Activated CD4-positive, CD25-positive, alpha-beta regulatory T cell treated with anti-CD3 and anti-CD28 coated beads, Interleukin-2, amount 50 U/mL, for 16 hours (primary cell): ENCODE data around the gene ABCC6.
"Not testable (repeated sequence)": the region's sequence is repeated elsewhere in the genome, so short reads cannot be mapped to it uniquely, and the experiment has no call there.

ENCODE experiments used
- DNase-seq: peaks from one replicate; pipeline ENCODE4 v3.0.0-alpha.2; 2020; ENCODE audit warnings: low read depth, low spot score

The ABCC6 gene

DNA sequence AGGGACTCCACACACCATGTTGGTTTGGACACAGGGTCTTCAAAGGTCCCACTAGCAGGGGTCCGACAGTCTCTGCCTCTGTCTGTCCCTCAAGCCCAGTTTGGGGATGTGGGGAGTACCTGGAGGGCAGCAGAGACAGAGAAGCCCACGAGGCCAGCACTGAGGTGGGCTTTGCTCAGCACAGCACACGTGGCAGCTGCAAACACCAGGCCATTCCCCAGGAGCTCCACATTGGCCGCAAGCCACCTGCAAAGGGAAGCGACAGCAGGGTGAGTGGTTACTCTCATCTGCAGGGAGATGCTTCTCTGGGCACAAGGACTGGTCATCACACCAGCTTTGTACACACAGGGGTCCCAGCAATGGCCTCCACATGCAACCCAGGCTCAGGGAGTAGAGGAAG lies 62.0 kb downstream of the ABCC6 start:
- no peak for DNase-seq

DNA sequence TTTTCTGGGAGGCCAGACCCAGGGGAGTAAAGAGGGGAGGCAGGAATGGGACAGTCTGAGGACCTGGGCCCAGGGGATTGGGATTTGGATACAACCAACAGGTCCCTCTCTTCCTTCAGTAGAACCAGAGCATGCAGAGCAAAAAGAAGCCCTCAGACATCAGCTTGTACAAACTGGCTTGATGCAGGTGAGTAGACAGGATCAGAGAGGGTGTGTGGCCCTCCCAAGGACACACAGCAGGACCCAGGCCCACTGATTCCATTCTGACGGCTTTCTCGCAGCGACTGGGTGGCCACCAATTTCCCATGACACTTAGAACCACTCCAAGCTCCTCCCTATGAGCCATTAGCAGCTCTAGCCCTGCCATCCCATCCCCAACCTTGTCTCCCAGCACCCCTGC lies 63.6 kb downstream of the ABCC6 start:
- no peak for DNase-seq

DNA sequence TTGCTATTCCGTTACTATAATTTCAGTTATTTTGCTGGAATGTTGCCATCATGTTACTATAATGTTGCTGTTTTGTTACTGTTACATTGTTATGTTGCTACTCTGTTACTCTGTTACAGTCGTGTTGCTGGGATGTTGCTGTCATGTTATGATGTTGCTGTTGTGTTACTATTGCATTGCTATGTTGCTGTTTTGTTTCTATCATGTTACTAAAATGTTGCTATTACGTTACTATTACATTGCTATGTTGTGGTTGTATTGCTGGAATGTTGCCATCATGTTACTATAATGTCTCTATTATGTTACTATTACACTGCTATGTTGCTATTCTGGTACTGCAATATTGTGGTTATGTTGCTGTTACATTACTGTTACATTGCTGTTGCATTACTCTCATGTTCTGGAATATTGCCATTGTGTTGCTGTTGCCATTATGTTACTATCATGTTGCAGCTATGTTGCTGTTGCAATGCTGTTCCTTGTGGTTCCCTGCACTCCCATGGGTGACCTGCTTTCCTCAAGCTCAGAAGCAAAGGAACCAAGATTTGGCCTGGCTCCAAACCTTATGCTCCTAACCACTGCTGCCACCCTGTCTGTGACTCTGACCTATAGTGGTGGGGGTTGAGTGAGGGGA lies 64.4 kb downstream of the ABCC6 start:
- no peak for DNase-seq

DNA sequence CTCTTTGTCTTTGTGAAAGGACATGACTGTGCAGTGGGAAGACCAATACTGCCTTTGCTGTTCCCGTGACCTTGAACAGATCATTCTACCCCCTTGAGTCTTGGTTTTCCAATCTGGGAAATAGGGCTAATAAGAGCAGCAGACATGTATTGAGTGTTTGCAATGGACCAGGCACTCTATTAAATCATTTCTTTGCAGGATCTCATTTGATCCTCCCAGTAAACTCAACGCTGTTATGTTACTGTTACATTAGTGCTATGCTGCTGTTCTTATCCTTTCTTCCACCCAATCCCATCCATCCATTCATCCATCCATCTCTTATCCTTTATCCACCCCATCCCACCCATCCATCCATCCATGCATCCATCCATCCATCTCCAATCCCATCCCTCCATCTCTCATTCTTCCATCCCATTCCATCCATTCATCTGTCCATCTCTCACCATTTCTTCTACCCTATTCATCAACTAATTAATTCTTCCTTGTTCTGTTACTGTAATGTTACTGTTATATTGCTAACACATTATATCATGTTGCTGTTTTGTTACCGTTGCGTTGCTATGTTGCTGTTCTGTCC lies 65.1 kb downstream of the ABCC6 start:
- no peak for DNase-seq

GRCh38 chr16:16157166-16157565 lies 66.1 kb downstream of the ABCC6 start:
- DNase-seq: no peak

GRCh38 chr16:16155234-16155633 lies 68.1 kb downstream of the ABCC6 start:
- no peak for DNase-seq

DNA sequence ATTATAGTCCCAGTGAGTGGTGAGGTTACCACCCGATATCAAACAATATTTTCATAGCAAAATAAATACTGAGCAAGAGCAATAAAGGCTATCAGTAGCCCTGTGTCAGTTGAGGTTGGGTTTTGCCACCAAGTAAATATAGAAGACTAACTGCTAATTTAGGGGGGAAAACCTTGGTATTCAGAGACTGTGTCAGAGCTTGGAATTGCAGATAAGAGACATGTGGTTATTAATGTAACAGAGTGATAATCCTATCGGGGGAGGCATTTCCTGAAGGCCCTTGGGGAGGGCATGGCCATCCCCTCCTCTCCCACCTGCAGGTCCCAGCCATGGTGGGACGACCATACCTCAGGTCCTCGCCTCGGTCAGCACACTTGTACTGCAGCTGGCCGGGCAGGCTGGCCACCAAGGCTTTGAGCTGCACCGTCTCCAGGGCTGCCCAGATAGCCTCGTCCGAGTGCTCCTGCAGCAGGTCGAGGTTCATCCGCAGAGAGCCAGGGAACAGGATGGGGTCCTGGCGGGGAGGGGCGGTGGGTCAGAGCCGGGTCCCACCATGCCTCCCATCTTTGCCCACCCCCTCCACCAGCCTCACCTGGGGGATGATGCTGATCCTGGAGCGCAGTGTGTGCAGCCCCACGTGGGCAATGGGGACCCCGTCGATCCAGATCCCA lies 68.9 kb downstream of the ABCC6 start:
- no peak for DNase-seq

GRCh38 chr16:16153000-16153399 lies 70.3 kb downstream of the ABCC6 start:
- not testable (repeated sequence) for DNase-seq

DNA sequence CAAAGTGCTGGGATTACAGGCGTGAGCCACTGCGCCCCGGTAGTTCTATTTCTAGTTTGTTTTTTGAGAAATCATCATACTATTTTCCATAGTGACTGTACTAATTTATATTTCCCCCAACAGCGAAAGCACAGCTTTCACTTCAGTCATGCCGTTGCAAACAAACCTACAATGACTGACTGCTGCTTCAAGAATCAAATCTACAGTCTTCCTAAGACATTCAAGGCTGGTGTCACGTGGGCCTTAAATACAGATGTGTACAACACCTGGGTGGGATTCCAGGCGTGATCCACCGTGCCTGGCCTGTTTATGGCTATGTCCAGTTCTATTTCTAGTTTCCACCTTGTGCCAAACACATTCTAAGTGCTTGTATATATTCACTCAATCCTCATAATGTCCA lies 72.0 kb downstream of the ABCC6 start:
- no peak for DNase-seq

GRCh38 chr16:16150878-16151152 lies 72.5 kb downstream of the ABCC6 start:
- DNase-seq: no peak

GRCh38 chr16:16150117-16150877 lies 73.0 kb downstream of the ABCC6 start:
- DNase-seq: no peak

DNA sequence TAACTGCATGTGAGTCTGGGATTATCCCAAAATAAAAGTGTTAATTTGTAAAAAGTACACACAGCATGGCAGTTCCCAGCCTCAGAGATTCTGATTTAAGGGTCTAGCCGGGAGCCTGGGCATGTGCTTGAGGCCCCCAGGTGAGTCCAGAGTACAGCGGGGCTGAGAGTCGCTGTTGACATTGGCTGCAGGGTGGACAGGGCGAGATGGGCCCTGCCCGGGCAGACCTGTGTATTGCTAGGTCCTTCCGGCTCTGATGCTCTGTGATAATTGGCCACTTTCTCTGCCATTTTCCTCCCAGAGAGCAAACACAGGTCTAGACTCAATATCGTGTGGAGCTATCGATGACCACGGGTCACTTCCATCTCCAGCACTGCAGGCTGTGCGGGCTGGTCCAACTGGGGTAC lies 73.6 kb downstream of the ABCC6 start:
- no peak for DNase-seq

DNA sequence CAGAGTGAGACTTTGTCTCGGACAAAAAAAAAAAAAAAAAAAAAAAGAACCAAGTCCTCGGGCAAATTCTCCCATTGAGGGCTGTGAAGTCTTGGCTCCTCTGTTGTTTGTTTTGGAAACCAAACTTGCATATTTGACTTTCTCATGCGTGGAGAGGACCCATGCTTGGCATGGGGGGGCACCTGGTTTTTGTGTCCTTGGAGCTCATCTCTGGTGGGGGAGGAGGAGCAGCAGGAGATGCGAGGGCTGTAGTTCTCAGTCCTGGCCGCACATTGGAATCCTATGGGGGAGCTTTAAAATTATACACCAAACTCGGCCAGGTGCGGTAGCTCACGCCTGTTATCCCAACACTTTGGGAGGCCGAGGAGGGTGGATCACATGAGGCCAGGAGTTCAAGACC lies 74.5 kb downstream of the ABCC6 start:
- DNase-seq: no peak

GRCh38 chr16:16148000-16148599 lies 75.2 kb downstream of the ABCC6 start:
- not testable (repeated sequence) for DNase-seq

DNA sequence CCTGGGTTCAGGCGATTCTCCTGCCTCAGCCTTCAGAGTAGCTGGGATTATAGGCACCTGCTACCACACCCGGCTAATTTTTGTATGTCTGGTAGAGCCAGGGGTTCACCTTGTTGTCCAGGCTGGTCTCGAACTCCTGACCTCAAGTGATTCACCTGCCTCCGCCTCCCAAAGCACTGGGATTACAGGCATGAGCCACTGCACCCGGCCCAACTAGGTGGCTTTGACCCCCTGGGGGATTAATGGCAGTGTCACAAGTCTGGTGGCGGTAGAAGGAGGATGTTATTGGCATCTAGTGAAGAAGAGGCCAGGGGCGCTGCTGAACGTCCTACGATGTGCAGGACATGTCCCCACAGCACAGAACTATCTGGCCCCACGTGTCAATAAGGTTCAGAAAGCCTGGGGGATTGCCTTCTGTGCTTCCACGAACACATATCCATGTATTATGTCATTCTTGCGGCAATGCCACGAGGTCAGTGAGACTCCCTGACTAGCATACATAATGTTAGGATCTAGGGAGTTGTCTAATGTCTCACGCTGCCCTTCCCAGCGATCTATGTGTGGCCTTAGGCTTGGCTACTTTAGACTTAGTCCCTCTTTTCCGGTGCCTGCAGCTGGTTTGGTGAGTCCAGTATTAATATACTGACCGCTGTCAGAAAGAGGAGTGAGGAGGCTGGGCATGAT lies 75.8 kb downstream of the ABCC6 start:
- no peak for DNase-seq

- DNase-seq: no peak
Measured at GRCh38 chr16:16146380-16147315, 76.6 kb downstream of the ABCC6 start.

GRCh38 chr16:16145286-16145685 lies 78.0 kb downstream of the ABCC6 start:
- no peak for DNase-seq

- no peak for DNase-seq
Measured at GRCh38 chr16:16144416-16144815, 78.9 kb downstream of the ABCC6 start.

DNA sequence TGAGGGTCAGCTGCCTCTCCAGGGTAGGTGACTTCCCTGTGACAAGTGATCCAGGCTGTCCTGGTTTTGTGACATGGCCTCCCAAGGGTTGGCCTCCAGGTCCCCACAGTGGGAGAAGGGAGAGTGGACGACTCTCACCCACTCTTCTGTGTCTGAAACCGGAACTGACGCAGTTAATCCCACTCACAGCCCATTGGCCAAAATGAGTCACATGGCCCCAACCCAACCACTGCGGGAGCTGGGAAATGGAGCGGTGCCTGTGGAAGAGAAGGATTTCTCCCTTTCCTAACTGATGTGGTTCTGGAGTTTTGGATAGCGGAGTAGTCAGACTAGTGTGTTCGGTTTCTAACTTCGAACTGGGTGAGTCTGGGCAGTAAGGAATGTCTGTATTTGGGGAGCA lies 79.4 kb downstream of the ABCC6 start:
- no peak for DNase-seq

DNA sequence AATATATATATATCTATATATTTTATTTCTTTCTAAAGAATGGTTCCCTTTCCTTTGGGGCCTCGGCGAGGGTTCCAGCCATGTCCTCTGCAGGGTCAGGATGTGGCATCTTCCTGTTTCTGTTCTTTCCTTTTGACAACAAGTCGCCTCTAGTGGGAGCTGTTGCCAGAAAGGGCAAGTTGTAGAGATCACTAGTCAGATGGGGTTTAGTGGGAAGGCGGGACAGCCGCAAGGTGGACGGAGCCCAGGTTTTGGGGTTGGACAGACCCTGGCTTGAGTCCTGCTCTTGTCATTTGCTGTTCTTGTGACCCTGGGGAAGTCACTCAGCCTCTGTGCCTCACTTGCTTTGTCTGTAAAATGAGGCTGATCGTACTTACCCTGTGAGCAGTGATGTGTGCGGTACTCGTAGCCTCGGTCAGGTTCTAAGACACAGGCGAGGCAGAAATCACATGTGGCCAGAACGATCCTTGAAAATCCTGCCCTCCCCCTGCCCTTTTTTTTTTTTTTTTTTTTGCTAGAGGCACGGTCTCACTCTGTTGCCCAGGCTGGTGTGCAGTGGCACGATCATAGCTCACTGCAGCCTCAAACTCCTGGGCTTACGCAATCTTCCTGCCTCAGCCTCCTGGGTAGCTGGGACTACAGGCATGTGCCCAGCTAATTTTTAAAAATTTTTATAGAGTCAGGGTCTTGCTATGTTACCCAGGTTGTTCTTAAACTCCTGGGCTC lies 80.1 kb downstream of the ABCC6 start:
- DNase-seq: no peak
